BLaER1 (cell line): Measurements from ENCODE around the gene MOB2.

Experiments used
- H3K27ac ChIP-seq: shearing (Covaris generic); formaldehyde crosslinking; 2 replicates; pipeline ENCODE4 v1.8.1; 2022
- H3K27me3 ChIP-seq: shearing (Covaris generic); formaldehyde crosslinking; 2 replicates; pipeline ENCODE4 v1.8.1; 2022
- H3K36me3 ChIP-seq: shearing (Covaris generic); formaldehyde crosslinking; 2 replicates; pipeline ENCODE4 v1.8.1; 2022
- H3K4me1 ChIP-seq: shearing (Covaris generic); formaldehyde crosslinking; 2 replicates; pipeline ENCODE4 v1.8.1; 2022
- H3K4me2 ChIP-seq: shearing (Covaris generic); formaldehyde crosslinking; 2 replicates; pipeline ENCODE4 v1.8.1; 2022
- H3K4me3 ChIP-seq: shearing (Covaris generic); formaldehyde crosslinking; 2 replicates; pipeline ENCODE4 v1.8.1; 2022
- H3K9ac ChIP-seq: shearing (Covaris generic); formaldehyde crosslinking; 2 replicates; pipeline ENCODE4 v1.8.1; 2022
- H3K9me3 ChIP-seq: shearing (Covaris generic); formaldehyde crosslinking; 2 replicates; pipeline ENCODE4 v1.8.1; 2022
- H4K20me1 ChIP-seq: shearing (Covaris generic); formaldehyde crosslinking; 2 replicates; pipeline ENCODE4 v1.8.1; 2022
- Cebpa-rat ChIP-seq: shearing (Covaris generic); IDR thresholded peaks from 2 replicates; pipeline ENCODE4 v1.8.1; 2022

The MOB2 gene

DNA sequence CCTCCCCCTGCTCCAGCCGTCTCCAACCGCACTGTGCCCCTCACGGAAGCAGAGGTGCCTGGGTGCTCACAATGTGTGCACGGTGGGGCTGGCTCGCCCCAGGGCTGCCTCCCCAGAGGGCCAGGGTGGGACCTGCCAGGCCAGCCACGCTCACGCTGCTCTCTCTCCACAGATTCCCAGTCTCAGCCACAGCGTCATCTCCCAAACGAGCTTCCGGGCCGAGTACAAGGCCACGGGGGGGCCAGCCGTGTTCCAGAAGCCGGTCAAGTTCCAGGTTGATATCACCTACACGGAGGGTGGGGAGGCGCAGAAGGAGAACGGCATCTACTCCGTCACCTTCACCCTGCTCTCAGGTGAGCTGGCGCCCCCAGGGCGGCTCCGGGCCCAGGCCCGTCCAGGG, 30.4 kb downstream of the MOB2 start:
- Histone ChIP-seq H3K27ac (peak overlapping the region; percentile 23; the same call in 1 of the 2 replicates), H3K4me3 (no peak overlapping the region), H3K36me3 (no peaks in the 10 kb centered on the region), H3K27me3 (no peaks in the 10 kb centered on the region), H3K9ac (no peak overlapping the region), H3K4me2 (peak overlapping the region; percentile 61), H4K20me1 (peaks cover 18% of the 10 kb centered on the region; the same call in 1 of the 2 replicates), H3K9me3 (no peaks in the 10 kb centered on the region), H3K4me1 (peaks cover 73% of the 10 kb centered on the region)
- TF ChIP-seq Cebpa-rat, result no peak

DNA sequence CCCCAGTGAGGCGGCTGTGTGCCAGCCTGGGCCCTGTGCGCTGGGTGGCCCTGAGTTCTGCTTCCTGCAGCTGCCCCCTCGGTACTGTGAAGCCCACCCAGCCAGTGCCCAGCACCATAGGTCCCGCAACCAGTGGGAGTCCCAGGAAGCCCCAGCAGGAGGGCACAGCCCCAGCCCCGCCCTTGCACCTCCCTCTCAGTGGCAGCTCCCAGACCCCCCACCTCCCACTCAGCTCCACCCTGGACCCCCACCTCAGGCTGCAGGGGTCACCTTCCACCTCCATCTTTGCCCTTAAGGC, 30.9 kb downstream of the MOB2 start:
- Histone ChIP-seq H3K4me3 (no peak overlapping the region), H3K4me2 (peak overlapping the region; percentile 61), H3K4me1 (peaks cover 73% of the 10 kb centered on the region), H3K9me3 (no peaks in the 10 kb centered on the region), H3K36me3 (no peaks in the 10 kb centered on the region), H4K20me1 (peaks cover 18% of the 10 kb centered on the region; the same call in 1 of the 2 replicates), H3K9ac (no peak overlapping the region), H3K27ac (peak overlapping the region; percentile 23; the same call in 1 of the 2 replicates), H3K27me3 (no peaks in the 10 kb centered on the region)
- TF ChIP-seq Cebpa-rat, result no peak

GRCh38 chr11:1455032-1455762, 31.4 kb downstream of the MOB2 start:
- TF ChIP-seq Cebpa-rat, result no peak
- Histone ChIP-seq H3K36me3 (no peaks in the 10 kb centered on the region), H3K4me3 (no peak overlapping the region), H3K9me3 (no peaks in the 10 kb centered on the region), H3K9ac (no peak overlapping the region), H3K4me2 (peak overlapping the region; percentile 61), H4K20me1 (peaks cover 18% of the 10 kb centered on the region; the same call in 1 of the 2 replicates), H3K4me1 (peaks cover 73% of the 10 kb centered on the region), H3K27ac (no peak overlapping the region; the same call in 1 of the 2 replicates), H3K27me3 (no peaks in the 10 kb centered on the region)

GRCh38 chr11:1454576-1454975, 32.0 kb downstream of the MOB2 start:
- no peak for TF ChIP-seq Cebpa-rat
- H3K9me3 ChIP-seq, result no peaks in the 10 kb centered on the region
- H3K27me3 ChIP-seq, result no peaks in the 10 kb centered on the region
- peaks cover 74% of the 10 kb centered on the region for H3K4me1 ChIP-seq
- H3K36me3 ChIP-seq, result no peaks in the 10 kb centered on the region
- H3K4me3 ChIP-seq, result no peak overlapping the region
- peaks cover 18% of the 10 kb centered on the region; the same call in 1 of the 2 replicates for H4K20me1 ChIP-seq
- no peak overlapping the region for H3K27ac ChIP-seq
- H3K9ac ChIP-seq, result no peak overlapping the region
- no peak overlapping the region for H3K4me2 ChIP-seq

DNA sequence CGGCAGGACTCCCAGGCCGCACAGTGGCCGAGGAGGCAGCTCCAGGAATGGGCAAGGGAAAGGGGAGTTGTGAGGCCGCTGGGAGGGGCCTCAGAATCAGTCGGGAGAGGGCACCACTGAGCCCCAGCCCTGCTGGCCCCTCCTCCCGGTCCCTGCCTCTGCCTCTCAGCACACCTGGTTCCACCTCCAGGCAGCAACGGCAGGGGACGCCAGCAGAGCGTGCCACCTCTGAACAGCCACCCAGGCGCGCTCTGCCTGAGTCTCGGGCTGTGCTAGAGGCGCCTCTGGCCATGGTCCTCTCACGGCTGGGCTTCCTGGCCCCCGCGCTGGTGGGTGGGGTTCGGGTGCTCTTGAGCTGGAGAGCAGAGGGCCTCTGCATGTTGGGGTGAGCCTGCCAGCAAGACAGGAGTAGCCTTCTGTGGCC, 33.0 kb downstream of the MOB2 start:
- Histone ChIP-seq H3K36me3 (no peaks in the 10 kb centered on the region), H3K4me3 (no peak overlapping the region), H3K9ac (no peak overlapping the region), H3K4me1 (peaks cover 78% of the 10 kb centered on the region), H3K27ac (no peak overlapping the region), H3K9me3 (no peaks in the 10 kb centered on the region), H4K20me1 (peaks cover 23% of the 10 kb centered on the region; the same call in 1 of the 2 replicates), H3K27me3 (no peaks in the 10 kb centered on the region), H3K4me2 (peak overlapping the region; percentile 24)
- TF ChIP-seq Cebpa-rat, result no peak

DNA sequence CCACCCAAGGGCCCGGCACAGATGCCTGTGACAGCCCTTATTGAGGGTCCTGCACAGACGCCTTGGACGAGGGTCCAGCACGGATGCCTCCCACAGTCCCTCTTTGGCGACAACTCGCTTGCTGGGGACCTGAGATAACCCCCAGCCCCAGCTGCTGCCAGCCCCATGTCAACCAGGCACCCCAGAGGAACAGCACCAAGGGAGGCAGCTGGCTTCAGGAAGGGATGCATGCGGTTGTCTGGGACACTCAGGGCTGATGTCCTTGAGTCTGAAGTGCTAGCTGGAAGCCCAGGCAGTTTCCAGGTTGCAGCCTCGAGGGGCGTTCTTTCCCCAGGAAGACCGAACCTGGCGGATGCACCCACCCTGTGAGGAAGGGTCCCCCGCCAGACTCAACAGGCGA, 33.8 kb downstream of the MOB2 start:
- Histone ChIP-seq H3K4me1 (peaks cover 78% of the 10 kb centered on the region), H3K4me2 (no peak overlapping the region), H3K9me3 (no peaks in the 10 kb centered on the region), H3K4me3 (no peak overlapping the region), H4K20me1 (peaks cover 23% of the 10 kb centered on the region; the same call in 1 of the 2 replicates), H3K27ac (no peak overlapping the region), H3K27me3 (no peaks in the 10 kb centered on the region), H3K9ac (no peak overlapping the region), H3K36me3 (no peaks in the 10 kb centered on the region)
- TF ChIP-seq Cebpa-rat, result no peak

DNA sequence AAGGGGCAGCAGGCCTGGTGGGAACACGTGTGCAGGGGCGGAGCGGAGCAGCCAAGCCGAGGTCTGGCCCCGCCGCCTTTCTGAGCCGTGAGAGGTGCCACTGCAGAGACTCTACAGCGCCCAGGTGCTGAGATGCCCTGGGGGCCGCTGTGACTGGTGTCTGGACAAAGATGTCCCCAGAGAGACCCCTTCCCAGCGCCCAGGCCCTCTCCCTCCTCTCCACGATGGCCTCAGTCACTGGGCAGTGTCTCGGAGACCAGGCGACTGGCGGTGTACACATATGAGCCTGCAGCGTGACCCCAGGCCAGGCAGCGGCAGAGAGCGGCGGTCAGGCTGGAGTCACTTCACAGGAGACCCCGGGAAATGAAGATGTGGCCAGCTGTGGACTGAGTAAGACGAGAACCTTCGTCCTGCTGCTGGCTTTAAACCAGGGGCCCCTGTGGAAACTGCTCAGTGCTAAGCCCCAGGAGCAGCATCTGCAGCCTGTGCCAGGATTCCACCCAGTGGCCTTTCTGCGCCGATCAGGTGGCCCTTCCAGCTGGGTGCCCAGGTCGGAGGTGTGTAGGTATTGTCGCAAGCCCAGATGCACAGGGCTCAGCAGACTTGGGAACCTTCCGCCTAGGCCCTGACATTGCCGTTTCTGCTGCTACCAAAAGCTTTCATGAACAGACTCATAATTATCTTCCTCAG, 34.7 kb downstream of the MOB2 start:
- TF ChIP-seq Cebpa-rat, result no peak
- H3K9ac ChIP-seq, result no peak overlapping the region
- 0 out of 2 replicates have a peak overlapping the region, but pooled peaks have one; percentile 9 for H3K4me2 ChIP-seq
- H3K27ac ChIP-seq, result no peak overlapping the region
- H3K36me3 ChIP-seq, result no peaks in the 10 kb centered on the region
- H4K20me1 ChIP-seq, result peaks cover 23% of the 10 kb centered on the region; the same call in 1 of the 2 replicates
- no peak overlapping the region for H3K4me3 ChIP-seq
- no peaks in the 10 kb centered on the region for H3K27me3 ChIP-seq
- H3K9me3 ChIP-seq, result no peaks in the 10 kb centered on the region
- H3K4me1 ChIP-seq, result peaks cover 76% of the 10 kb centered on the region

DNA sequence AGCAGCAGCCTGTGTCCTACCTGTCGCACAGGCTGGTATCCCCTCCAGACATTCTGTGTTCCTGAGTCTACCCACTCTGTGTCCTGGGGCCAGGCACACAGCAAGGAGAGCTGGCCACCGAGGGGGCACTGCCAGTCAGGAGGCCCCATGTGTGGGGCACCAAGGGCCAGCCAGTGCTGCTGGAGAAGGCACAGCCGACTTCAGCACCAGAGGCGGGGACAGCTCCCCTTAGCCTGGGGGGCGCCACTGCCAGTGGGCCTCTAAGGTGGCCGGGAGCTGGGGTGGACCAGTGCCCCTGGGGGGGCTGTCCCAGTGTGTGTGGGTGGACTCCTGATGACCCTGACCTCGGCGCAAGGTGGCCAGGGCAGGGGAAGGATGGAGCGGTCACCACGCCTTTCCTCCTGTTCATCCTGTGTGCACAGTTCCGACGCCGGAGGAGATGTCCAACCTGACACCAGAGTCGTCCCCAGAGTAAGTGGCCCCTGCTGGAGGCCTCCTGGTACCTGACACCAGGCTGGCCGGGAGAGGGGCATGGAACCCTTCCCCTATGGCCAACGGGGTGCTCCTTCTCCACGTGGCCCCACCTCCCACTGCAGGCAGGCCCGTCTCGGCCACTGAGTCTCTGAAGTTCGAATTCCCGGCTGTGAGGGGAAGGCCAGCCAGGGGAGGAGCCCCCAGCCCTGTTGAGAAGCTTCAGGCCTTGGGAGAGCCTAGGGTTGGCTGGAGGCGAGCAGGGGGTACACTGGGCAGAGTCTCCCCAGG, 35.4 kb downstream of the MOB2 start:
- Histone ChIP-seq H4K20me1 (peaks cover 23% of the 10 kb centered on the region; the same call in 1 of the 2 replicates), H3K36me3 (no peaks in the 10 kb centered on the region), H3K27me3 (no peaks in the 10 kb centered on the region), H3K4me3 (no peak overlapping the region), H3K4me1 (peaks cover 74% of the 10 kb centered on the region), H3K27ac (no peak overlapping the region), H3K4me2 (0 out of 2 replicates have a peak overlapping the region, but pooled peaks have one; percentile 9), H3K9me3 (no peaks in the 10 kb centered on the region), H3K9ac (no peak overlapping the region)
- no peak for TF ChIP-seq Cebpa-rat

- no peak for TF ChIP-seq Cebpa-rat
- Histone ChIP-seq H3K9me3 (no peaks in the 10 kb centered on the region), H3K27ac (no peak overlapping the region), H3K27me3 (no peaks in the 10 kb centered on the region), H3K36me3 (no peaks in the 10 kb centered on the region), H3K9ac (no peak overlapping the region), H3K4me3 (no peak overlapping the region), H3K4me2 (no peak overlapping the region), H3K4me1 (peaks cover 66% of the 10 kb centered on the region), H4K20me1 (peaks cover 23% of the 10 kb centered on the region; the same call in 1 of the 2 replicates)
Observed at GRCh38 chr11:1450344-1450875, 36.2 kb downstream of the MOB2 start.
